PC-3 (cell line): ENCODE data around the gene TEX54.

Experiments
- EZH2 ChIP-seq: fragments of 300-600 bp; sonication (generic); IDR thresholded peaks from one replicate; pipeline ENCODE4 v1.6.1; 2017; ENCODE audit warnings: antibody characterized with exemption, mild to moderate bottlenecking, low read length; ENCODE audit not compliant: unreplicated experiment
- EZH2phosphoT487 ChIP-seq: fragments of 300-600 bp; sonication (generic); IDR thresholded peaks from 2 replicates; pipeline ENCODE4 v1.6.1; 2018; ENCODE audit warnings: mild to moderate bottlenecking, antibody characterized with exemption, low read length, borderline replicate concordance
- TF ChIP-seq, protein P1 (sequence below): fragments of 300-600 bp; sonication (generic); conservative IDR thresholded peaks from 2 replicates; pipeline ENCODE4 v1.5.1; 2017; ENCODE audit warnings: antibody characterized with exemption, low read depth, mild to moderate bottlenecking, low read length

DNA sequence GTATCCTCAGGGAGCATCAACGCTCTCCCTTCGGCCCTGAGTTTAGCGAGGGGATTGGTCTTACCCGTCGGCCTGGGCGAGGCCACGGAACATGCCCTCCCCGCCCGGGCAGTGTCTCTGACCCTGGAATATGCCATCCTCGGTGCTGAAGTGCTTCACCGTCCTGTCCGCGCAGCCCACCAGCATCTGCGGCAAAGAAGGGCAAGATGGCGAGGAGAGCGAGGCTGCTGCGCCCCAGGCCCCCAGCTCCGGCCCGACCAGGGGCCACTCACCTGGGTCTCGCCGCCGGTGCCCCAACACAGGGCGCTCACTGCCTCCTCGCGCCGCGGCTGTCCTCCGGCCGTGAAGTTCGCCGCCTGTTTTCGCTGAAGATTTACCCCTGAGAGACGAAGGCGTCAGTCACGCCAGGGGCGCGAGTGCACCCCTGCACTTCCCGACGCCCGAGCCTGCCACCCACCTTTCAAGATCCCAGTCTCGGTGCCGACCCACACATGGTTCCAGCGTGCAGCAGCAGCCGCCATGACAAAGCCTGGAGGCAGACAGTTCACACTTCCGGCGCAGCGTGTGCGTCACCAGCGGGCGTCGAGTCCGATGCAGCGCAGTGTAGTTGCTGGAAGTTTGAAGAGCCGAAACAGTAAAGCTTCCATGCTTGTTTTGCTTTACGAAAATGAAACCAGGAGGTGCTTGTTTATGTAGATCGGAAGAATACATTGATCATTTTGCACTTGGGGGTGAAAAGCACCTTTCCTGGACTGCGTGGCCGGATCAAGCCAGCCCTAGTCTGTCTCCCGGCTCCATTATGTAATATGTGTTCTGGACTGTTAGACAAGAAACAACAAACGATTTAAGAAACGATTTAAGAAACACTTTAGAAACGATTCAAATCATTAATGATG, 6.7 kb upstream of the TEX54 start, which contains the start of gene WDR74:
- TF ChIP-seq, protein P1, sequence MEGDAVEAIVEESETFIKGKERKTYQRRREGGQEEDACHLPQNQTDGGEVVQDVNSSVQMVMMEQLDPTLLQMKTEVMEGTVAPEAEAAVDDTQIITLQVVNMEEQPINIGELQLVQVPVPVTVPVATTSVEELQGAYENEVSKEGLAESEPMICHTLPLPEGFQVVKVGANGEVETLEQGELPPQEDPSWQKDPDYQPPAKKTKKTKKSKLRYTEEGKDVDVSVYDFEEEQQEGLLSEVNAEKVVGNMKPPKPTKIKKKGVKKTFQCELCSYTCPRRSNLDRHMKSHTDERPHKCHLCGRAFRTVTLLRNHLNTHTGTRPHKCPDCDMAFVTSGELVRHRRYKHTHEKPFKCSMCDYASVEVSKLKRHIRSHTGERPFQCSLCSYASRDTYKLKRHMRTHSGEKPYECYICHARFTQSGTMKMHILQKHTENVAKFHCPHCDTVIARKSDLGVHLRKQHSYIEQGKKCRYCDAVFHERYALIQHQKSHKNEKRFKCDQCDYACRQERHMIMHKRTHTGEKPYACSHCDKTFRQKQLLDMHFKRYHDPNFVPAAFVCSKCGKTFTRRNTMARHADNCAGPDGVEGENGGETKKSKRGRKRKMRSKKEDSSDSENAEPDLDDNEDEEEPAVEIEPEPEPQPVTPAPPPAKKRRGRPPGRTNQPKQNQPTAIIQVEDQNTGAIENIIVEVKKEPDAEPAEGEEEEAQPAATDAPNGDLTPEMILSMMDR, result no peak
- TF ChIP-seq EZH2, result no peak
- no peak for TF ChIP-seq EZH2phosphoT487
